ENCODE data around the gene WNT1. TPM values are rescaled to one million over a fixed set of nuclear protein-coding genes. Genes with fewer than 3 reads are reported as not detected.

Gene WNT1
- total RNA-seq, 2 donors from 2014 or later, result not detected

DNA sequence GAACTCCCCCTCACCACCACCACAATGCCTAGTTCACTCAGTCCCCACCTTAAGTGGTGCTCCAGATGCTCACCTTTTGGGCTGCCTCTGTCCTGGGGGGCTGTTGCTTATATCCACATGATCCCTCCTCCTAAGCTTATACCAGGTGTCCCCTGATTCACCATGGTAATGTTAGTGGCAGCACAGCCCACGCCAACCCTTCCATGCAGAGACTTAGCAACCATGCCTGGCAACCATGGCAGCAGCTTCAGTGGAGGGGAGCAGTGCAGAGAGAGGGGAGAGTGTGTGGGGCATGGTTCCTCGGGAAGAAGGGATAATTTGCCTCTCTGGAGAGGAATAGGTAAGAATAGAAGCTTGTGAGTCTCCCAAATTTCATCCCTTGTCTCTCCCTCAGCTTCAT is 22.2 kb downstream of the WNT1 start:
- Histone ChIP-seq H3K27ac (ENCODE audit: low read depth, low read length) (no peak overlapping the region), H3K36me3 (ENCODE audit: control insufficient read depth, insufficient read depth, low read length) (peaks cover 7% of the 10 kb centered on the region), H3K4me3 (ENCODE audit: low read length) (no peak overlapping the region), H3K27me3 (ENCODE audit: control insufficient read depth, insufficient read depth, low read length, poor library complexity, severe bottlenecking) (peaks cover 60% of the 10 kb centered on the region), H3K9me3 (ENCODE audit: control insufficient read depth, low read length) (no peaks in the 10 kb centered on the region), H3K9ac (ENCODE audit: extremely low read depth, low read length, poor library complexity, severe bottlenecking) (no peak overlapping the region), H3K4me1 (ENCODE audit: control insufficient read depth, insufficient read depth, low read length) (peaks cover 7% of the 10 kb centered on the region)
- H3K36me3 Mint-ChIP-seq (ENCODE audit: low read depth), result peaks cover 13% of the 10 kb centered on the region
- 86% methylated on average over 2 of the region's 2 CpGs; no CpG with 5 or more reads in 1 of the 2 experiments for WGBS, 2 experiments (ENCODE audit: insufficient coverage in 1 of 2, insufficient read length in 1 of 2)
- TF ChIP-seq, protein P1, sequence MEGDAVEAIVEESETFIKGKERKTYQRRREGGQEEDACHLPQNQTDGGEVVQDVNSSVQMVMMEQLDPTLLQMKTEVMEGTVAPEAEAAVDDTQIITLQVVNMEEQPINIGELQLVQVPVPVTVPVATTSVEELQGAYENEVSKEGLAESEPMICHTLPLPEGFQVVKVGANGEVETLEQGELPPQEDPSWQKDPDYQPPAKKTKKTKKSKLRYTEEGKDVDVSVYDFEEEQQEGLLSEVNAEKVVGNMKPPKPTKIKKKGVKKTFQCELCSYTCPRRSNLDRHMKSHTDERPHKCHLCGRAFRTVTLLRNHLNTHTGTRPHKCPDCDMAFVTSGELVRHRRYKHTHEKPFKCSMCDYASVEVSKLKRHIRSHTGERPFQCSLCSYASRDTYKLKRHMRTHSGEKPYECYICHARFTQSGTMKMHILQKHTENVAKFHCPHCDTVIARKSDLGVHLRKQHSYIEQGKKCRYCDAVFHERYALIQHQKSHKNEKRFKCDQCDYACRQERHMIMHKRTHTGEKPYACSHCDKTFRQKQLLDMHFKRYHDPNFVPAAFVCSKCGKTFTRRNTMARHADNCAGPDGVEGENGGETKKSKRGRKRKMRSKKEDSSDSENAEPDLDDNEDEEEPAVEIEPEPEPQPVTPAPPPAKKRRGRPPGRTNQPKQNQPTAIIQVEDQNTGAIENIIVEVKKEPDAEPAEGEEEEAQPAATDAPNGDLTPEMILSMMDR (conservative IDR thresholded peaks at IDR 0.05), result no peak
- no peak overlapping the region for H3K27ac Mint-ChIP-seq
- H3K9me3 Mint-ChIP-seq, result no peaks in the 10 kb centered on the region
- DNase-seq, result no peak
- peaks cover 58% of the 10 kb centered on the region for H3K27me3 Mint-ChIP-seq (ENCODE audit: insufficient read depth)
- no peak overlapping the region for H3K4me3 Mint-ChIP-seq
- peaks cover 10% of the 10 kb centered on the region for H3K4me1 Mint-ChIP-seq

DNA sequence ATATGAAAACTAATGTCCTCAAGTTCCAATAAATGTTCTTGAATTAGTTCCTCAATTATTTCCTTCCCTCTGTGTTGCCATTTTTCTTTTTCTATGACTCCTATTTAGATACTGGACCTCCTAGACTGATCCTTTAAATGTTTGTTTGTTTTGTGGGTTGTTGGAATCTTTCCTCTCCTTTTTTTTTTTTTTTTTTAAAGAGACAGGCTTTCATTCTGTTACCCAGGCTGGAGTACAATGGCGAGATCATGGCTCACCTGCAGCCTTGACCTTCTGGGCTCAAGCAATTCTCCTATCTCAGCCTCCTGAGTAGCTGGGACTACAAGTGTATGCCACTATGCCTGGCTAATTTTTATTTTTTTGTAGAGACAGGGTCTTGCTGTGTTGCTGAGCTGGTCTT is 30.8 kb downstream of the WNT1 start:
- Mint-ChIP-seq H3K4me3 (no peak overlapping the region), H3K36me3 (ENCODE audit: low read depth) (peaks cover 4% of the 10 kb centered on the region), H3K27ac (no peak overlapping the region), H3K27me3 (ENCODE audit: insufficient read depth) (no peaks in the 10 kb centered on the region), H3K9me3 (no peaks in the 10 kb centered on the region), H3K4me1 (peaks cover 15% of the 10 kb centered on the region)
- DNase-seq, result no peak
- H3K4me1 ChIP-seq (ENCODE audit: control insufficient read depth, insufficient read depth, low read length), result no peaks in the 10 kb centered on the region
- H3K27me3 ChIP-seq (ENCODE audit: control insufficient read depth, insufficient read depth, low read length, poor library complexity, severe bottlenecking), result no peaks in the 10 kb centered on the region
- TF ChIP-seq, protein P1 (conservative IDR thresholded peaks at IDR 0.05), result no peak
- no peak overlapping the region for H3K27ac ChIP-seq (ENCODE audit: low read depth, low read length)
- H3K36me3 ChIP-seq (ENCODE audit: control insufficient read depth, insufficient read depth, low read length), result peaks cover 3% of the 10 kb centered on the region
- H3K9me3 ChIP-seq (ENCODE audit: control insufficient read depth, low read length), result no peaks in the 10 kb centered on the region
- 96% methylated on average over 1 of the region's 1 CpG; no CpG with 5 or more reads in 1 of the 2 experiments for WGBS, 2 experiments (ENCODE audit: insufficient coverage in 1 of 2, insufficient read length in 1 of 2)
- no peak overlapping the region for H3K4me3 ChIP-seq (ENCODE audit: low read length)
- no peak overlapping the region for H3K9ac ChIP-seq (ENCODE audit: extremely low read depth, low read length, poor library complexity, severe bottlenecking)

DNA sequence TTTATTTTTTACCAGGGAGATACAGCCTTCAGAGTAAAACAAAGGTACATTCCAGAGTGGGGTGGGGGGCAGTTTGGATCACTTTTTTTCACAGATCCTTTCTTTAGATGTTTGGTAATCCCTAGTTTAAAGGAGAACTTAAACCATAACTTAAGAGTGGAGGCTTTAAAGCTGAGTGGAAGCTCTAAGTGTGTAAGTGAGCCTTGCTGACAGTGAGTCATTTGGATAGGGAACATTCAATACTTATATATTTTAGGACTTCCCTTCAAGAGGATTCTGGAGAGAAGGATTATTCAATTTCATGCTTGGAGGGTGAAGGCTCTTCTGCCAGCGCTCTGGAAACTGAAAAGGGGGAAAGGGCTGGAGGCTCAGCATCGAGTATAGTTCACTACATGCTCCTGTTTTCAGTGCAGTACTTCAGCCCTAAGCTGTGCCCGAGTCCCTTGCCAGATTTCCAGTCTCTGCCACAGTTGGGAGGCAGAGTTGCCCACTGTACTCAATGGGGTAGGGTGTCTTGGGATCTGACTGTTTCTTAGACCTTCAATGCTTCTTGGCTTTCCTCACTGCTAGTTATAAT is 32.1 kb downstream of the WNT1 start:
- no peak overlapping the region for H3K27ac ChIP-seq (ENCODE audit: low read depth, low read length)
- no peak overlapping the region for H3K4me3 ChIP-seq (ENCODE audit: low read length)
- no peak for DNase-seq
- H3K9me3 ChIP-seq (ENCODE audit: control insufficient read depth, low read length), result no peaks in the 10 kb centered on the region
- Mint-ChIP-seq H3K27ac (peak overlapping the region; percentile 92), H3K27me3 (ENCODE audit: insufficient read depth) (no peaks in the 10 kb centered on the region), H3K9me3 (no peaks in the 10 kb centered on the region), H3K4me1 (peaks cover 15% of the 10 kb centered on the region), H3K36me3 (ENCODE audit: low read depth) (no peaks in the 10 kb centered on the region), H3K4me3 (no peak overlapping the region)
- H3K9ac ChIP-seq (ENCODE audit: extremely low read depth, low read length, poor library complexity, severe bottlenecking), result no peak overlapping the region
- WGBS, 2 experiments (ENCODE audit: insufficient coverage in 1 of 2, insufficient read length in 1 of 2), result 92 to 95% methylated on average over 3 of the region's 3 CpGs
- no peaks in the 10 kb centered on the region for H3K4me1 ChIP-seq (ENCODE audit: control insufficient read depth, insufficient read depth, low read length)
- no peaks in the 10 kb centered on the region for H3K27me3 ChIP-seq (ENCODE audit: control insufficient read depth, insufficient read depth, low read length, poor library complexity, severe bottlenecking)
- TF ChIP-seq, protein P1 (conservative IDR thresholded peaks at IDR 0.05), result no peak
- H3K36me3 ChIP-seq (ENCODE audit: control insufficient read depth, insufficient read depth, low read length), result peaks cover 3% of the 10 kb centered on the region

All from endodermal cell (in vitro differentiated cells).